Astrocyte (in vitro differentiated cells and primary cell): Measurements from ENCODE around the gene HMG20A.

Experiments
- CTCF ChIP-seq: IDR thresholded peaks from 2 replicates; pipeline ENCODE4 v1.5.1; 2011; ENCODE audit warnings: low read depth, mild to moderate bottlenecking, inconsistent platforms, low read length, moderate library complexity; ENCODE audit not compliant: insufficient read depth
- EZH2 ChIP-seq: IDR thresholded peaks from 2 replicates; pipeline ENCODE4 v1.6.1; 2012; ENCODE audit warnings: mild to moderate bottlenecking, low read length, inconsistent platforms; ENCODE audit not compliant: insufficient read depth

- no peak for TF ChIP-seq CTCF
- no peak for TF ChIP-seq EZH2
These were observed 54.3 kb downstream of the HMG20A start for GRCh38 chr15:77475001-77475400.
